Measurements from ENCODE around the gene GFM1. TPM values are rescaled to one million over a fixed set of nuclear protein-coding genes. Genes with fewer than 3 reads are reported as not detected.

The GFM1 gene
- 31.3 and 34.9 TPM in 2 replicates for total RNA-seq (ENCODE audit: low replicate concordance)

DNA sequence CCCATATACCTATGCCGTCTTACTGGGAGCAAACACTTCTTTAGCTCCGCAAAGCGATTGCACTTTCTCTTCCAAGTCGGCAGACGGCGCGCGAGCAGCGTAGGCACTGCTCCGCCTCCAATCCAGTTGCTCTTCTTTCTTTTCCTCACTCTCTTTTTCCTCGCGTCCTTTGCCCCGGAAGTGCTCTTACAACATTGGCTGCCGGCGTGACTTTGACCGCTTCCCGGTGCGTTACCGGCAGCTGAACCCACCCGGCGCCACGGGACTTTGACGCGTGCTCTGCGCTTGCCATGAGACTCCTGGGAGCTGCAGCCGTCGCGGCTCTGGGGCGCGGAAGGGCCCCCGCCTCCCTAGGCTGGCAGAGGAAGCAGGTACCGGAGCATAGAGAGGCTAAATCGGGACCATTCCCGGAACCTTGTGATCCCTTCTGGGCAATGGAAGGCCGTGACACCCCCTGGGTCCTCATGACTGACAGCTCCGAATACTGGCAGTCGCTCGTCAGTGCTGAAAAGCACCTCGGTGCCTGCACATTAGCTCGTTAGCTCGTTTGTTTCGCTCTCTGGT lies at the start of gene GFM1:
Gene GFM1 (plus strand): TSS at position 183 of the 564 bp plus-strand sequence. CDS start 108 bp downstream, at position 291.

DNA sequence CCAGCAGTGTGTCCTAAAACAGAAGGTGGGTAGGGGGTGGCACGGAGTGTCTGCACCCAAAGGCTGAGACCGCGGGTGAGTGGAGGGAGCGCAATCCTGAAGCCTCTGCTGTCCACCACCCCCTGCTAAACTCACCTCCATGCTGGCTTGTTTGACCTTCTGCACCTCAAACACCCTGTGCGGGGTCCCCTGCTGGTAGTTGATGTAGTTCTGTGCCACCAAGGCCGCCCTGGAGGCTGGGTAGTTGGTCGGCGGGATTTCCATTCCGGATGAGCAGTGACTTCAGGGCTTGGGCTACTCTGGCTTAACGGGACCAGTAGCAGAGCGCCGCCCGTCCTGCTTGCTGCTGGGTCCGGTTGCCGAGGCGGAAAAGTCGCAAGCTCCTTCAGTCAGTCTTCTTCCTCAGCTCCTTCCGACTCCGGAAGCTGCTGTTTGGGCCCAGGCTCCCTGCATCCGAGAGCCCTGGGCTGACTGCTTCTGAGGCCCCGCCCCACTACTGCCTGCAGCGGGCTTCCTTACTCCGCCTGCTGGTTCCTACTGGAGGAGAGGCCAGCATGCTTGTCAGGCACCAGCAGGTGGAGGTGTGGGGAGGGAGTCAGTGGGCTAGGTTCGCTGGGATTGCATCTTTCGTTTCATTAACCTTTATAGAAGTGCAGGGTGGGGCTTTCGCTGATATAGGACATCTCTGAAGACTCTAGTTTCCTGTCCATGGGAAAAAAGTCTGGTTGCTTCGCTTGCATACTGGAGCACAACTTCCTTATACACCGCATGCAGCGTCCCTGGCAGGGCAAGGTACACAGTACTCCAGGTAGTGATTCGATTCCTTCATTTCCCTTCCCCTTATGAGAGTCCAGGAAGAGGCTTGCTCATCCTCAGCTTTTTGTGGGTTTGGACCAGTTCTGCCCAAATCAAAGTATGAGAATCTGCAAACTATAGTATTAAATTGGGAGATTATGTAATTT lies 28.2 kb downstream of the GFM1 start, which contains the start of gene LXN:
Gene LXN (minus strand): TSS at position 434 of the 962 bp plus-strand sequence. CDS start 170 bp downstream, at position 264.

DNA sequence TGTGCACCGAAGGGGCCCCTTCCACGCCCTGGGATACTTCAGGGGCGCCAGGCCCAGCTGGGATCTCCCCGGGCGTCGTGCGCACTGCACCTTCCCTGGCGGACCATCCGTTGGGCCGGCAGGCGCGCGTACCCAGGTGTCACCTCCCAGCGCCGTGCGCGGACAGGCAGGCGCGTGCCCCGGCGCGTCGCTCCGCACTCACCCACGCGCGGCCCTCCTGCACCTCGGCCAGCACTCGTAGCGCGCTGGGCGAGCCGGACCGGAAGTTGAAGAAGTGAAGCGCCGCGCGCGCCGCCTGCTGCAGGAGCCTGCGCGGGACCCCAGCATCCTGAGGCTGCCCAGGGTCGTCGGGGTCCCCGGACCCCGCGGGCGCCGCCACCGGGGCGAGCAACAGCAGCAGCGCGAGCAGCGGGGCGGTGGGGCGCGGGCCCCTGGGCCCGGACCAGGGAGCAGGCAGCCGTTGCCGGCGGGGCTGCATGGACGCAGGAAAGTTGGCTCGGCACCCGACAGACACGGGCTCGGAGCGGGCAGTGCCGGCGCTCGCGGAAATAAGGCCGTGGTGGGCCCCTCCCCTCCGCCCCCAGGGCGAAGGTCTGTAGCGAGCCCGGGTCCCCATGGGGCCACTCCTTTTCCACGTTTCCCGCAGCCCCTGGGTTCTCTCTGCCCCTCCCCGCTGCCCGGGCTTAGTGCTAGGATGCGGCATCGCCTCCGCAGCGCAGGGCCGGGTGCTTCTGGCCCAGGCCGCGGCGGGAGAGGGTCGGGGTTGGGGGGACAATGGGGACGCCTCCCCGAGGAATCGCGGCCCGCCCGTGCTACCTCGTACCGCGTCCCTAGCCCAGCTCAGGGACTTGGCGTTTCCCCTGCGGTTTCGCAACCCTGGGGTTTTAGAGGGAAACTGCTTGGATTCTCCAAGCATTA lies 87.9 kb downstream of the GFM1 start, which contains the start of gene RARRES1:
Gene RARRES1 (minus strand): TSS at position 520 of the 918 bp plus-strand sequence. CDS start 42 bp downstream, at position 478.

Other genes starting within 250 kb of the GFM1 start
- gene MLF1, start 73.3 kb upstream of the GFM1 start, total RNA-seq (ENCODE audit: low replicate concordance) = 7.1 and 8.6 TPM in 2 replicates
- gene LXN, start 28.1 kb downstream of the GFM1 start, total RNA-seq (ENCODE audit: low replicate concordance) = 16.0 and 46.9 TPM in 2 replicates
- 2.9 and 9.0 TPM in 2 replicates for gene RARRES1, start 87.9 kb downstream of the GFM1 start, total RNA-seq (ENCODE audit: low replicate concordance)
- 72.2 and 86.1 TPM in 2 replicates for gene MFSD1, start 157.5 kb downstream of the GFM1 start, total RNA-seq (ENCODE audit: low replicate concordance)

Data from smooth muscle cell of the coronary artery (primary cell).